GM12873 (cell line): ENCODE data around the gene PEX5.

Experiments used
- CTCF ChIP-seq: IDR thresholded peaks from 2 replicates; pipeline ENCODE4 v1.5.1; 2012; ENCODE audit warnings: low read depth, mild to moderate bottlenecking, moderate library complexity, low read length, control low read depth; ENCODE audit not compliant: insufficient read depth; ENCODE audit errors: missing control alignments

The PEX5 gene

GRCh38 chr12:7161811-7162210 lies 27.7 kb upstream of the PEX5 start:
- no peak for TF ChIP-seq CTCF

GRCh38 chr12:7162691-7163114 lies 26.8 kb upstream of the PEX5 start:
- TF ChIP-seq CTCF, result peak; percentile 50

GRCh38 chr12:7169951-7170350 lies 19.5 kb upstream of the PEX5 start:
- TF ChIP-seq CTCF, result no peak

- no peak for TF ChIP-seq CTCF
These were observed 17.6 kb upstream of the PEX5 start for GRCh38 chr12:7171854-7172253.

- no peak for TF ChIP-seq CTCF
These were observed 14.0 kb upstream of the PEX5 start for GRCh38 chr12:7175493-7175892.

- no peak for TF ChIP-seq CTCF
These were observed 12.9 kb upstream of the PEX5 start for GRCh38 chr12:7176595-7176994.

- no peak for TF ChIP-seq CTCF
These were observed 11.0 kb upstream of the PEX5 start for GRCh38 chr12:7178481-7178880.

- TF ChIP-seq CTCF, result no peak
These were observed 8.8 kb upstream of the PEX5 start for GRCh38 chr12:7180685-7181084.
